SK-N-SH treated with all-trans-retinoic acid at 6 μM for 48 hours (cell line): ENCODE measurements around the gene ATXN7.

Experiments
- ATAC-seq: fragments of 200-7000 bp; cut with Tn5 transposase; 3 replicates; pipeline ENCODE4 v1.9.1; 2020; ENCODE audit warnings: mild to moderate bottlenecking, moderate library complexity
- ARNTL ChIP-seq: fragments of 450-650 bp; formaldehyde crosslinking; IDR thresholded peaks from 2 replicates; pipeline ENCODE4 v1.5.0; 2020; ENCODE audit warnings: low read depth, mild to moderate bottlenecking, moderate library complexity, borderline replicate concordance
- CREB5 ChIP-seq: fragments of 250-450 bp; sonication (Bioruptor Pico); IDR thresholded peaks from 2 replicates; pipeline ENCODE4 v1.5.1; 2020; ENCODE audit warnings: low read depth, mild to moderate bottlenecking, moderate library complexity
- CSDC2 ChIP-seq: fragments of 250-450 bp; sonication (Bioruptor Pico); IDR thresholded peaks from 2 replicates; pipeline ENCODE4 v1.5.0; 2020; ENCODE audit warnings: mild to moderate bottlenecking, moderate library complexity
- CSRNP3 ChIP-seq: fragments of 250-450 bp; sonication (Bioruptor Pico); IDR thresholded peaks from 2 replicates; pipeline ENCODE4 v1.5.1; 2021; ENCODE audit warnings: mild to moderate bottlenecking, moderate library complexity
- ESRRG ChIP-seq: fragments of 250-450 bp; sonication (Bioruptor Pico); IDR thresholded peaks from 2 replicates; pipeline ENCODE4 v1.6.1; 2021; ENCODE audit warnings: mild to moderate bottlenecking
- GLIS3 ChIP-seq: fragments of 250-450 bp; sonication (Bioruptor Pico); IDR thresholded peaks from 2 replicates; pipeline ENCODE4 v1.5.0; 2020; ENCODE audit warnings: mild to moderate bottlenecking, moderate library complexity
- ISL1 ChIP-seq: fragments of 250-450 bp; sonication (Bioruptor Pico); IDR thresholded peaks from 2 replicates; pipeline ENCODE4 v2.1.2; 2022; ENCODE audit warnings: mild to moderate bottlenecking, moderate library complexity
- OSR1 ChIP-seq: fragments of 250-450 bp; sonication (Bioruptor Pico); IDR thresholded peaks from 2 replicates; pipeline ENCODE4 v1.8.0; 2022; ENCODE audit warnings: moderate library complexity, mild to moderate bottlenecking, inconsistent platforms
- PATZ1 ChIP-seq: fragments of 250-450 bp; sonication (Bioruptor Pico); IDR thresholded peaks from 2 replicates; pipeline ENCODE4 v1.8.0; 2020; ENCODE audit warnings: mild to moderate bottlenecking, moderate library complexity, borderline replicate concordance
- POU6F1 ChIP-seq: fragments of 250-450 bp; sonication (Bioruptor Pico); IDR thresholded peaks from 2 replicates; pipeline ENCODE4 v1.8.0; 2021; ENCODE audit warnings: low read depth, mild to moderate bottlenecking, moderate library complexity, borderline replicate concordance
- PPARA ChIP-seq: fragments of 250-450 bp; sonication (Bioruptor Pico); IDR thresholded peaks from 2 replicates; pipeline ENCODE4 v1.5.0; 2020; ENCODE audit warnings: mild to moderate bottlenecking, borderline replicate concordance
- RARB ChIP-seq: fragments of 250-450 bp; sonication (Bioruptor Pico); IDR thresholded peaks from 2 replicates; pipeline ENCODE4 v1.8.0; 2021; ENCODE audit warnings: mild to moderate bottlenecking, moderate library complexity
- SNAI2 ChIP-seq: fragments of 250-450 bp; sonication (Bioruptor Pico); IDR thresholded peaks from 2 replicates; pipeline ENCODE4 v1.5.0; 2020; ENCODE audit warnings: mild to moderate bottlenecking, moderate library complexity
- TCF4 ChIP-seq: fragments of 250-450 bp; sonication (Bioruptor Pico); IDR thresholded peaks from 2 replicates; pipeline ENCODE4 v1.8.0; 2021; ENCODE audit warnings: mild to moderate bottlenecking, moderate library complexity, borderline replicate concordance
- TOX ChIP-seq: fragments of 250-450 bp; sonication (Bioruptor Pico); IDR thresholded peaks from 2 replicates; pipeline ENCODE4 v1.8.0; 2021; ENCODE audit warnings: mild to moderate bottlenecking, moderate library complexity, borderline replicate concordance
- TSHZ2 ChIP-seq: fragments of 250-450 bp; sonication (Bioruptor Pico); IDR thresholded peaks from 2 replicates; pipeline ENCODE4 v1.5.0; 2020; ENCODE audit warnings: mild to moderate bottlenecking, moderate library complexity
- ZC3H10 ChIP-seq: fragments of 250-450 bp; sonication (Bioruptor Pico); IDR thresholded peaks from 2 replicates; pipeline ENCODE4 v1.5.1; 2021; ENCODE audit warnings: mild to moderate bottlenecking, moderate library complexity
- ZFP30 ChIP-seq: fragments of 450-650 bp; formaldehyde crosslinking; IDR thresholded peaks from 2 replicates; pipeline ENCODE4 v1.5.0; 2022; ENCODE audit warnings: mild to moderate bottlenecking, moderate library complexity
- ZNF565 ChIP-seq: fragments of 450-650 bp; formaldehyde crosslinking; conservative IDR thresholded peaks from 2 replicates; pipeline ENCODE4 v1.5.0; 2020; ENCODE audit warnings: low read depth, mild to moderate bottlenecking, moderate library complexity
- ZNF70 ChIP-seq: fragments of 450-650 bp; formaldehyde crosslinking; IDR thresholded peaks from 2 replicates; pipeline ENCODE4 v1.5.0; 2020; ENCODE audit warnings: mild to moderate bottlenecking, moderate library complexity
- ZNF8 ChIP-seq: fragments of 450-650 bp; formaldehyde crosslinking; IDR thresholded peaks from 2 replicates; pipeline ENCODE4 v1.5.0; 2020; ENCODE audit warnings: mild to moderate bottlenecking, moderate library complexity

Gene ATXN7

GRCh38 chr3:63870615-63871005 lies 6.9 kb downstream of the ATXN7 start:
- ATAC-seq: no peak
- TF ChIP-seq ESRRG (CRISPR knock-in tag): no peak
- no peak for TF ChIP-seq ZFP30 (CRISPR knock-in tag)
- no peak for TF ChIP-seq RARB (CRISPR knock-in tag)
- no peak for TF ChIP-seq ZC3H10
- TF ChIP-seq ZNF8: no peak
- no peak for TF ChIP-seq GLIS3
- no peak for TF ChIP-seq ZNF70 (CRISPR knock-in tag)
- no peak for TF ChIP-seq ISL1 (CRISPR knock-in tag)
- TF ChIP-seq OSR1 (CRISPR knock-in tag): no peak
- TF ChIP-seq TOX (CRISPR knock-in tag): no peak
- no peak for TF ChIP-seq TSHZ2 (CRISPR knock-in tag)
- TF ChIP-seq SNAI2 (CRISPR knock-in tag): no peak
- no peak for TF ChIP-seq PATZ1 (CRISPR knock-in tag)
- TF ChIP-seq POU6F1: no peak
- no peak for TF ChIP-seq CREB5
- no peak for TF ChIP-seq CSRNP3 (CRISPR knock-in tag)
- no peak for TF ChIP-seq ZNF565
- TF ChIP-seq PPARA (CRISPR knock-in tag): no peak
- no peak for TF ChIP-seq CSDC2 (CRISPR knock-in tag)
- TF ChIP-seq ARNTL (CRISPR knock-in tag): no peak
- TF ChIP-seq, all 23 proteins: peak for 0

- TF ChIP-seq ESRRG (CRISPR knock-in tag) (no peak), TCF4 (CRISPR knock-in tag) (no peak), POU6F1 (no peak), TOX (CRISPR knock-in tag) (0 out of 2 replicates have a peak, but pooled peaks have one; percentile 15), RARB (CRISPR knock-in tag) (no peak)
- peak; percentile 98 for ATAC-seq
Measured at GRCh38 chr3:63872135-63872924, 8.7 kb downstream of the ATXN7 start.
